NCI-H1048 (cell line): Measurements from ENCODE around the gene MXD3.
"Not testable (repeated sequence)": the region's sequence is repeated elsewhere in the genome, so short reads cannot be mapped to it uniquely, and the experiment has no call there.

Source experiments
- DNase-seq: peaks from one replicate; lab custom pipeline; 2025; lab: John Stamatoyannopoulos, UW

MXD3 gene

GRCh38 chr5:177265395-177265794 lies 46.3 kb downstream of the MXD3 start:
- no peak for DNase-seq

GRCh38 chr5:177264178-177264577 lies 47.5 kb downstream of the MXD3 start:
- DNase-seq = no peak

GRCh38 chr5:177261510-177261909 lies 50.2 kb downstream of the MXD3 start:
- DNase-seq = no peak

GRCh38 chr5:177260961-177261360 lies 50.7 kb downstream of the MXD3 start:
- DNase-seq = no peak

GRCh38 chr5:177258711-177259110 lies 53.0 kb downstream of the MXD3 start:
- DNase-seq = not testable (repeated sequence)
